GM12872 (cell line): ENCODE data around the gene ACOT4.

Experiments used
- CTCF ChIP-seq: IDR thresholded peaks from 3 replicates; pipeline ENCODE4 v1.5.1; 2011; ENCODE audit warnings: low read depth, mild to moderate bottlenecking, low read length, moderate library complexity; ENCODE audit not compliant: insufficient read depth

The ACOT4 gene

GRCh38 chr14:73610687-73611086 lies 19.0 kb downstream of the ACOT4 start:
- TF ChIP-seq CTCF, result no peak

- no peak for TF ChIP-seq CTCF
Observed at GRCh38 chr14:73612339-73613045, 20.8 kb downstream of the ACOT4 start, which contains the start of gene ACOT6. TSS of gene ACOT6 (plus strand) at chr14:73612517. CDS start at chr14:73612572, 55 bp downstream.

DNA sequence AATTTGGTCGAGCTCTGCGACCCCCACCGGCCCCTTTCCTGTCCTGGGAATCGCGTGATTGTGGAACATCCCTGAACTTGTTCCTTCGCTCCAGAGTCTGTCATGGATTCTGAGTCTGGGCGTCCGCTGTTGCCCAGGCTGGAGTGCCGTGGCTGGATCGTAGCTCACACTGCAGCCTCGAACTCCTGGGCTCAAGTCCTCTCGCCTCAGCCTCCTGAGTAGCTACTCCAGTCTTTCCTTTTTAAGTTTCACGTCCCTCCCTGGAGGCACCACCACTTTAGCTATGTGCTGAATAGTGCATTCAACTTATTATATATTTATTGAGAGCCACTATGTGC lies 21.3 kb downstream of the ACOT4 start:
- TF ChIP-seq CTCF, result no peak

DNA sequence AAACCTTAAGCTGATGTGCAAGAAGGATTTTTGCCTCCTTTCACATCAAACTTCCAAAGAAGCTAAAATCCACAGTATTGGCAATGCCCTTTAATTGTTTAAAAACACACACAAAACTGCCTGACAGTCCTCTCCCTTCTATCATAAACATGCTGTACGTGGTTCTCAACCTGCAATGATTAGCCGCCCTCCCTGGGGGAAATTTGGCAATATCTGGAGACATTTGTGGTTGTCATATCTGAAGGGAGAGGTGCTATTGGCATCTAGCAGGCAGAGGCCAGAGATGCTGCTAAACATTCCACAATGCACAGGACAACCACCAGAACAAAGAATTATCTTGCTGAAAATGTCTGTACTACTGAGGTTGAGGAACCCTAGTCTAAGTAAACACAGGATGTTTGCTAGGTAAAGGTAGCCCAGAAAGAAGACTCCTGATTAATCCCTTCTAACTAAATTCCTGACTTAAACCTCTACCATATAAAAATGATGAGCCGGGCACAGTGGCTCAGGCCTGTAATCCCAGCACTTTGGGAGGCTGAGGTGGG lies 21.8 kb downstream of the ACOT4 start:
- no peak for TF ChIP-seq CTCF

- no peak for TF ChIP-seq CTCF
Observed at GRCh38 chr14:73616831-73617230, 25.2 kb downstream of the ACOT4 start.

GRCh38 chr14:73619524-73619923 lies 27.9 kb downstream of the ACOT4 start:
- TF ChIP-seq CTCF, result no peak

DNA sequence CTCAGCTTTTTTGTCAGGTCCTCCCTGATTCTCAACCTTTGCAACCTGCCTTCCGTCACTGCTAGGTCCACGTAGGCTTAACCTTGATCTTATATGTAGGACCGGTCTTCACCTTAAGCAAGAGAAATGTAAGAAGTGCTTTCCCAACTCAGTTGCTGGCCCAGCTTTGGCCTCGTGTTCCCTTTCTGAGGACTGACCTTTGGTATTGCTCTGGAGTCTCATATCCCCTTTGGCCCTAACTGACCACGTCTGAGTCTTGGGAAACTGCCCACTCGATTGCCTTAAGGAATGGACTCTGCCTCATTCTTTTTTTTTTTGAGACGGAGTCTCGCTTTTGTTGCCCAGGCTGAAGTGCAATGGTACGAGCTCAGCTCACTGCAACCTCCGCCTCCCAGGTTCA lies 28.6 kb downstream of the ACOT4 start:
- no peak for TF ChIP-seq CTCF
